ENCODE data around the gene GFOD1.
"Not testable (repeated sequence)": the region's sequence is repeated elsewhere in the genome, so short reads cannot be mapped to it uniquely, and the experiment has no call there.

GFOD1 gene

DNA sequence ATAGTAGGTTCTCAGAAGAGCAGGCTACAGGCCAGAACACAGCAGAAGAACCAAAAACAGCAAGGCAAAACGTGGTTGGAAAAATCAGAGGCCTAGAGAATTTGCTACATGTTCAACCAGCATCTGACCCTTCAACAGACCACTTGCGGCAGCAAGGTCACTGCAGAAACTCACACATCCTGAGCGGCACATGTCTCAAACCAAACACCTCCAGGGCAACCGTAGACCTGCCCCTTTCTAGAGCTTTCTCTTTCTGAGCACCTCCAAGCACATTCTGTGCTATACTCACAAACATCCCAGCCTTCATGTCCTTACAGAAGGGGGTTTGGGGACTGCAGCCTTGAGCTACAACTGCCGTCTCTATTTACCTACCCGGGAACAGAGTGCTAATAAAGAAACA is 52.6 kb downstream of the GFOD1 start:
- WGBS, 2 experiments = 93 to 94% methylated on average over 6 of the region's 6 CpGs
- Histone ChIP-seq H3K4me1 (ENCODE audit: control insufficient read depth, insufficient read depth, low read length) (no peaks in the 10 kb centered on the region), H3K4me3 (ENCODE audit: insufficient read depth, low read depth, low read length) (no peak overlapping the region), H3K9me3 (ENCODE audit: control insufficient read depth, low read length) (no peaks in the 10 kb centered on the region), H3K27ac (ENCODE audit: insufficient read depth, low read depth, low read length, poor library complexity, severe bottlenecking) (no peak overlapping the region), H3K27me3 (ENCODE audit: control insufficient read depth, insufficient read depth, low read length, poor library complexity, severe bottlenecking) (no peaks in the 10 kb centered on the region), H3K36me3 (ENCODE audit: control insufficient read depth, insufficient read depth, low read length) (no peaks in the 10 kb centered on the region)

DNA sequence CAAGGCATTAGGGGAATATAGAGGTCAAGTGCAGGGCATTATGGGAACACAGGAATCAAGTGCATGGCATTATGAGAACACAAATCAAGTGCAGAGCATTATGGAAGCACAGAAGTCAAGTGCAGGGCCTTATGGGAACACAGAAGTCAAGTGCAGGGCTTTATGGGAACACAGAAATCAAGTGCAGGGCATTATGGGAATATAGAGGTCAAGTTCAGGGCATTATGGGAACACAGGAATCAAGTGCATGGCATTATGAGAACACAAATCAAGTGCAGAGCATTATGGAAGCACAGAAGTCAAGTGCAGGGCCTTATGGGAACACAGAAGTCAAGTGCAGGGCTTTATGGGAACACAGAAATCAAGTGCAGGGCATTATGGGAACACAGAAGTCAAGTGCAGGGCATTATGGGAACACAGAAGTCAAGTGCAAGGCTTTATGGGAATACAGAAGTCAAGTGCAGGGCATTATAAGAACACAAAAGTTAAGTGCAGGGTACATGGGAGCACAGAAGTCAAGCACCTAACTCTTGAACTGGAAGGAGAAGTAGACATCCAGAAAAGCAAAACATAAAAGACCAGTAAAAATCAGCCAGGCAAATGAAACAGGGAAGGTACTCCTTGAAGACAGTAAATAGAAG is 53.1 kb downstream of the GFOD1 start:
- not testable (repeated sequence) for H3K27ac ChIP-seq (ENCODE audit: insufficient read depth, low read depth, low read length, poor library complexity, severe bottlenecking); H3K27me3 ChIP-seq (ENCODE audit: control insufficient read depth, insufficient read depth, low read length, poor library complexity, severe bottlenecking); H3K36me3 ChIP-seq (ENCODE audit: control insufficient read depth, insufficient read depth, low read length); H3K9me3 ChIP-seq (ENCODE audit: control insufficient read depth, low read length); H3K4me3 ChIP-seq (ENCODE audit: insufficient read depth, low read depth, low read length); H3K4me1 ChIP-seq (ENCODE audit: control insufficient read depth, insufficient read depth, low read length)

DNA sequence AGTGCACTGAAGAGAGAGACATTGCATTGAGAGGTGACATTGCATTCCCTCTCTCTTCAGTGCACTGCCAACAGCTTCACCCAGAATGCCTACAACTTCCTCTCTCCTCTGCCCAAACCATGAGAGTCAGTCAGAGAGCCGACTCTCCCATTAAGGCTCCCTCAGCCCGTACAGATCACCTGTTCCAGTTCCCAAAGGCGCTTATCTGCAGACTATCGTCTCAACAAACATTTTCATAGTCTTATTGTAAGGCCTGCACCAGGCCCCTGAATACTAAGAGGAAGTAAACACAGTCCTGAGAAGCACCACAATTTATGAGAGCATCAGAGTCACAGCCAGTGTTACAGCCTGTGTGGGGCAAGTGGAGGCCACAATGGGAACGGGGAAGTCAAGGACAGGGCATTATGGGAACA is 53.7 kb downstream of the GFOD1 start:
- Histone ChIP-seq H3K27ac (ENCODE audit: insufficient read depth, low read depth, low read length, poor library complexity, severe bottlenecking) (no peak overlapping the region), H3K4me1 (ENCODE audit: control insufficient read depth, insufficient read depth, low read length) (peaks cover 4% of the 10 kb centered on the region), H3K36me3 (ENCODE audit: control insufficient read depth, insufficient read depth, low read length) (no peaks in the 10 kb centered on the region), H3K4me3 (ENCODE audit: insufficient read depth, low read depth, low read length) (no peak overlapping the region), H3K9me3 (ENCODE audit: control insufficient read depth, low read length) (no peaks in the 10 kb centered on the region), H3K27me3 (ENCODE audit: control insufficient read depth, insufficient read depth, low read length, poor library complexity, severe bottlenecking) (no peaks in the 10 kb centered on the region)
- WGBS, 2 experiments = 92 to 94% methylated on average over 5 of the region's 5 CpGs

- 89 to 92% methylated on average over 4 of the region's 4 CpGs for WGBS, 2 experiments
- Histone ChIP-seq H3K36me3 (ENCODE audit: control insufficient read depth, insufficient read depth, low read length) (no peaks in the 10 kb centered on the region), H3K27ac (ENCODE audit: insufficient read depth, low read depth, low read length, poor library complexity, severe bottlenecking) (no peak overlapping the region), H3K4me3 (ENCODE audit: insufficient read depth, low read depth, low read length) (no peak overlapping the region), H3K27me3 (ENCODE audit: control insufficient read depth, insufficient read depth, low read length, poor library complexity, severe bottlenecking) (no peaks in the 10 kb centered on the region), H3K9me3 (ENCODE audit: control insufficient read depth, low read length) (no peaks in the 10 kb centered on the region), H3K4me1 (ENCODE audit: control insufficient read depth, insufficient read depth, low read length) (peaks cover 15% of the 10 kb centered on the region)
These were observed 54.7 kb downstream of the GFOD1 start for GRCh38 chr6:13432526-13433184.

GRCh38 chr6:13431861-13432465 is 55.4 kb downstream of the GFOD1 start:
- H3K4me3 ChIP-seq (ENCODE audit: insufficient read depth, low read depth, low read length) = no peak overlapping the region
- H3K27ac ChIP-seq (ENCODE audit: insufficient read depth, low read depth, low read length, poor library complexity, severe bottlenecking) = no peak overlapping the region
- WGBS, 2 experiments = 61 to 71% methylated on average over 5 of the region's 5 CpGs
- no peaks in the 10 kb centered on the region for H3K36me3 ChIP-seq (ENCODE audit: control insufficient read depth, insufficient read depth, low read length)
- H3K9me3 ChIP-seq (ENCODE audit: control insufficient read depth, low read length) = no peaks in the 10 kb centered on the region
- no peaks in the 10 kb centered on the region for H3K27me3 ChIP-seq (ENCODE audit: control insufficient read depth, insufficient read depth, low read length, poor library complexity, severe bottlenecking)
- peaks cover 16% of the 10 kb centered on the region for H3K4me1 ChIP-seq (ENCODE audit: control insufficient read depth, insufficient read depth, low read length)

DNA sequence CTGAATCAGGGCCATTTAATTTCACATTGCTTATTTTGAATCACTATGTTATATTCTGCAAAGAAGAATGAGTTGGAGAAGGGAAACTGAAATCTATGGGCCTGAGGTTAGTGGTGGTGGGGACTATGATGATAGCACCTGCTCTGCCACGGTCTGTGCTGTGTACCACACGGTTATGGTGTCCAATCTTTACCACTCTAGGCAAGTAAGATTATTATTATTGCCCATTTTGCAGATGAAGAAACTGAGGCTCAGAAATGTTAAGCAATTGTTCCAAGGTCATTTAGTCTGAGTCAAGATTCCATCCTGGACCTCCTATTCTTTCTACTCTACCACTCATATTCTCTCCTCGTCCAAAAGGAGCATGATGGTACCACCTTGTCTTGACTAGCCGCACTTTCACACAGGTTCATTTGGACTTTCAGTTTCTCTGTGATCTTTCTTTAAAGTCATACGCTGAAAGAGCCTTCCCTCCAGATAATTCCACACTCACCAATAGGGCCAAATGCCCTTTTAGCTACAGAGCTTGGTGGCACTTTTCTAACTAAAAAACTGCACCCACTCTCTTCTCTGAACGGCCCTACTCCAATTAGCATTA is 56.2 kb downstream of the GFOD1 start:
- Histone ChIP-seq H3K36me3 (ENCODE audit: control insufficient read depth, insufficient read depth, low read length) (no peaks in the 10 kb centered on the region), H3K27ac (ENCODE audit: insufficient read depth, low read depth, low read length, poor library complexity, severe bottlenecking) (no peak overlapping the region), H3K27me3 (ENCODE audit: control insufficient read depth, insufficient read depth, low read length, poor library complexity, severe bottlenecking) (no peaks in the 10 kb centered on the region), H3K4me3 (ENCODE audit: insufficient read depth, low read depth, low read length) (no peak overlapping the region), H3K4me1 (ENCODE audit: control insufficient read depth, insufficient read depth, low read length) (peaks cover 16% of the 10 kb centered on the region), H3K9me3 (ENCODE audit: control insufficient read depth, low read length) (no peaks in the 10 kb centered on the region)
- WGBS, 2 experiments = 85 to 91% methylated on average over 5 to 6 of the region's 6 CpGs

DNA sequence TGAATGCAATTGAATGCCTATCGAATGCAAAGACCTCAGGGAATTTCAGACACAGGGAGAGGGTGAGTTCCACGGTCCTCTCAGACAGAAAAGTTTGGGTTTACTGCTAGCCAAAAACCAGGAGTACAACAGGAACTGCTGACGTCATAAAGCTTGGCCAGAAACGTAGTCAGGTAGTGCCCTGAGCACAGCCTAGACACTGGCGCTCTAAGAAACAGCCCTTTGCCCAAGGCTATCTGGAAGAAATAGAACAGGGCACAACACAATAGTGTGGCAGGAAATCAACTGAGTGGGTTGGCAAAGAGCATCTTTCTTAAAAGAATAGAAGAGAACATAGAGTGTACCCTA is 58.0 kb downstream of the GFOD1 start:
- no peaks in the 10 kb centered on the region for H3K27me3 ChIP-seq (ENCODE audit: control insufficient read depth, insufficient read depth, low read length, poor library complexity, severe bottlenecking)
- no peak overlapping the region for H3K27ac ChIP-seq (ENCODE audit: insufficient read depth, low read depth, low read length, poor library complexity, severe bottlenecking)
- WGBS, 2 experiments = 91% methylated on average over 5 of the region's 5 CpGs
- no peaks in the 10 kb centered on the region for H3K9me3 ChIP-seq (ENCODE audit: control insufficient read depth, low read length)
- H3K4me1 ChIP-seq (ENCODE audit: control insufficient read depth, insufficient read depth, low read length) = peaks cover 16% of the 10 kb centered on the region
- no peaks in the 10 kb centered on the region for H3K36me3 ChIP-seq (ENCODE audit: control insufficient read depth, insufficient read depth, low read length)
- H3K4me3 ChIP-seq (ENCODE audit: insufficient read depth, low read depth, low read length) = no peak overlapping the region

- H3K27ac ChIP-seq (ENCODE audit: insufficient read depth, low read depth, low read length, poor library complexity, severe bottlenecking) = no peak overlapping the region
- no peaks in the 10 kb centered on the region for H3K9me3 ChIP-seq (ENCODE audit: control insufficient read depth, low read length)
- H3K27me3 ChIP-seq (ENCODE audit: control insufficient read depth, insufficient read depth, low read length, poor library complexity, severe bottlenecking) = no peaks in the 10 kb centered on the region
- H3K36me3 ChIP-seq (ENCODE audit: control insufficient read depth, insufficient read depth, low read length) = no peaks in the 10 kb centered on the region
- 74 to 77% methylated on average over 13 of the region's 13 CpGs for whole genome bisulfite sequencing, 2 experiments
- peaks cover 16% of the 10 kb centered on the region for H3K4me1 ChIP-seq (ENCODE audit: control insufficient read depth, insufficient read depth, low read length)
- H3K4me3 ChIP-seq (ENCODE audit: insufficient read depth, low read depth, low read length) = no peak overlapping the region
These were observed 58.6 kb downstream of the GFOD1 start for GRCh38 chr6:13428583-13429405.

- WGBS, 2 experiments = 62 to 66% methylated on average over 26 of the region's 26 CpGs
- no peak overlapping the region for H3K27ac ChIP-seq (ENCODE audit: insufficient read depth, low read depth, low read length, poor library complexity, severe bottlenecking)
- no peaks in the 10 kb centered on the region for H3K27me3 ChIP-seq (ENCODE audit: control insufficient read depth, insufficient read depth, low read length, poor library complexity, severe bottlenecking)
- no peaks in the 10 kb centered on the region for H3K36me3 ChIP-seq (ENCODE audit: control insufficient read depth, insufficient read depth, low read length)
- H3K9me3 ChIP-seq (ENCODE audit: control insufficient read depth, low read length) = no peaks in the 10 kb centered on the region
- H3K4me3 ChIP-seq (ENCODE audit: insufficient read depth, low read depth, low read length) = no peak overlapping the region
- H3K4me1 ChIP-seq (ENCODE audit: control insufficient read depth, insufficient read depth, low read length) = peaks cover 22% of the 10 kb centered on the region
These were observed 59.4 kb downstream of the GFOD1 start for GRCh38 chr6:13427801-13428582.
